SK-N-SH (cell line): ENCODE measurements around the gene EFCAB11. TPM values are rescaled to one million over a fixed set of nuclear protein-coding genes. Genes with fewer than 3 reads are reported as not detected.
A peak's percentile ranks its signal among the peaks of the same experiment; 100 is the strongest.

Source experiments
- CTCF ChIA-PET: fragments of 300-600, 350-600 bp; formaldehyde crosslinking; extraction: SDS; loops from one replicate; lab custom pipeline; 2021; lab: Yijun Ruan, JAX
- POLR2A ChIA-PET: fragments of 350-600 bp; sonication (Branson Sonifier 250); formaldehyde crosslinking; extraction: SDS; loops from one replicate; lab custom pipeline; 2020; ENCODE audit warnings: antibody characterized with exemption, inconsistent platforms; lab: Yijun Ruan, JAX
- DNase-seq: peaks from one replicate; pipeline ENCODE4 v3.0.0; 2012
- H2AFZ ChIP-seq: fragments of 200-600 bp; sonication (generic); 2 replicates; pipeline ENCODE4 v1.8.1; 2016; ENCODE audit warnings: antibody characterized with exemption, mild to moderate bottlenecking, low read depth
- H3F3A ChIP-seq: fragments of 200-600 bp; sonication (generic); replicated peaks from 2 replicates; pipeline ENCODE3; 2016; ENCODE audit warnings: antibody characterized with exemption, mild to moderate bottlenecking; ENCODE audit not compliant: insufficient read depth
- H3K27ac ChIP-seq, 2 experiments: fragments of 200-500 bp in 1 of 2; fragments of 200-600 bp in 1 of 2; sonication (Bioruptor generic) in 1 of 2; sonication (generic), shearing (Covaris generic) in 1 of 2; 2 replicates each; pipeline versions ENCODE4 v1.5.1 to v1.6.1; 2014 to 2016; ENCODE audit warnings: low read depth in 2 of 2, inconsistent platforms in 1 of 2, low read length in 1 of 2, mild to moderate bottlenecking in 1 of 2, mixed read lengths in 1 of 2
- H3K27me3 ChIP-seq: fragments of 200-600 bp; sonication (generic), shearing (Covaris generic); 2 replicates; pipeline ENCODE4 v1.6.1; 2016; ENCODE audit warnings: mixed run types; ENCODE audit not compliant: insufficient read depth
- H3K36me3 ChIP-seq, 2 experiments: fragments of 200-500 bp in 1 of 2; fragments of 200-600 bp in 1 of 2; sonication (Bioruptor generic) in 1 of 2; sonication (generic) in 1 of 2; replicated peaks in 1 of 2; 2 replicates each; pipeline versions ENCODE3 to v1.5.1; 2014 to 2016; ENCODE audit warnings: low read length in 1 of 2, mild to moderate bottlenecking in 1 of 2; ENCODE audit not compliant: insufficient read depth in 2 of 2, control insufficient read depth in 1 of 2
- H3K4me1 ChIP-seq, 2 experiments: fragments of 200-500 bp in 1 of 2; fragments of 200-600 bp in 1 of 2; sonication (Bioruptor generic) in 1 of 2; sonication (generic), shearing (Covaris generic) in 1 of 2; 2 replicates each; pipeline versions ENCODE4 v1.5.1 to v1.6.1; 2014 to 2016; ENCODE audit warnings: low read depth in 1 of 2, low read length in 1 of 2, mixed run types in 1 of 2; ENCODE audit not compliant: insufficient read depth in 2 of 2, control insufficient read depth in 1 of 2
- H3K4me2 ChIP-seq: fragments of 200-600 bp; sonication (generic), shearing (Covaris generic); 2 replicates; pipeline ENCODE4 v1.6.1; 2017; ENCODE audit warnings: mixed run types
- H3K4me3 ChIP-seq, 2 experiments: fragments of 200-500 bp in 1 of 2; fragments of 200-600 bp in 1 of 2; sonication (Bioruptor generic) in 1 of 2; sonication (generic), shearing (Covaris generic) in 1 of 2; 2 replicates each; pipeline versions ENCODE4 v1.5.1 to v1.8.1; 2014 to 2016; ENCODE audit warnings: low read depth in 2 of 2, inconsistent platforms in 1 of 2, low read length in 1 of 2, mild to moderate bottlenecking in 1 of 2, mixed read lengths in 1 of 2, moderate library complexity in 1 of 2
- H3K79me2 ChIP-seq: fragments of 200-600 bp; sonication (generic); 2 replicates; pipeline ENCODE4 v1.8.1; 2017; ENCODE audit warnings: mild to moderate bottlenecking; ENCODE audit not compliant: insufficient read depth
- H3K9ac ChIP-seq: fragments of 200-600 bp; sonication (generic); 2 replicates; pipeline ENCODE4 v1.6.1; 2017; ENCODE audit warnings: mixed run types
- H3K9me2 ChIP-seq: fragments of 200-600 bp; sonication (generic); 2 replicates; pipeline ENCODE4 v1.6.1; 2017; ENCODE audit warnings: mixed run types
- H3K9me3 ChIP-seq: fragments of 200-600 bp; sonication (generic); 2 replicates; pipeline ENCODE4 v1.6.1; 2017; ENCODE audit warnings: mixed run types, mild to moderate bottlenecking, moderate library complexity
- H4K20me1 ChIP-seq: fragments of 200-600 bp; sonication (generic); 2 replicates; pipeline ENCODE4 v1.6.1; 2017; ENCODE audit warnings: mild to moderate bottlenecking, mixed run types; ENCODE audit not compliant: insufficient read depth
- CHD2 ChIP-seq: fragments of 150-350 bp; IDR thresholded peaks from 2 replicates; pipeline ENCODE4 v1.6.1; 2018; ENCODE audit warnings: low read length; ENCODE audit not compliant: partially characterized antibody
- CTCF ChIP-seq: fragments of 200-600 bp; sonication (generic); IDR thresholded peaks from 2 replicates; pipeline ENCODE4 v1.6.1; 2017; ENCODE audit warnings: antibody characterized with exemption, mild to moderate bottlenecking, moderate library complexity
- ELF1 ChIP-seq: IDR thresholded peaks from 2 replicates; pipeline ENCODE4 v1.4.0; 2012
- EP300 ChIP-seq, 2 experiments: IDR thresholded peaks; 2 replicates each; pipeline versions ENCODE4 v1.4.0 to v1.6.1; 2012; ENCODE audit warnings: borderline replicate concordance in 1 of 2, low read depth in 1 of 2, low read length in 1 of 2
- EZH2phosphoT487 ChIP-seq: fragments of 200-600 bp; sonication (generic); IDR thresholded peaks from 2 replicates; pipeline ENCODE4 v1.6.1; 2017; ENCODE audit warnings: low read depth, mixed run types, mild to moderate bottlenecking, antibody characterized with exemption, moderate library complexity, borderline replicate concordance
- FOXM1 ChIP-seq: IDR thresholded peaks from 2 replicates; pipeline ENCODE4 v1.4.0; 2012; ENCODE audit warnings: low read depth, mild to moderate bottlenecking
- GABPA ChIP-seq: IDR thresholded peaks from 2 replicates; pipeline ENCODE4 v1.4.0; 2012; ENCODE audit warnings: low read depth, mild to moderate bottlenecking
- JUND ChIP-seq: IDR thresholded peaks from 2 replicates; pipeline ENCODE4 v1.4.0; 2012
- MXI1 ChIP-seq: IDR thresholded peaks from 2 replicates; pipeline ENCODE4 v1.6.1; 2012; ENCODE audit warnings: mild to moderate bottlenecking, low read depth, low read length, improper control_type of control experiment
- PBX3 ChIP-seq: IDR thresholded peaks from 2 replicates; pipeline ENCODE4; 2012
- POLR2AphosphoS5 ChIP-seq: IDR thresholded peaks from 2 replicates; pipeline ENCODE4 v1.6.1; 2012; ENCODE audit warnings: low read depth, low read length
- RFX5 ChIP-seq: IDR thresholded peaks from 2 replicates; pipeline ENCODE4 v1.6.1; 2012; ENCODE audit warnings: mild to moderate bottlenecking, improper control_type of control experiment, low read length
- SIN3A ChIP-seq: IDR thresholded peaks from 2 replicates; pipeline ENCODE4 v1.6.1; 2012; ENCODE audit warnings: low read depth, mild to moderate bottlenecking, low read length, moderate library complexity, borderline replicate concordance
- TAF1 ChIP-seq: IDR thresholded peaks from 2 replicates; pipeline ENCODE4 v1.6.1; 2012; ENCODE audit warnings: low read depth, mild to moderate bottlenecking, low read length, moderate library complexity, borderline replicate concordance
- TCF12 ChIP-seq: IDR thresholded peaks from 2 replicates; pipeline ENCODE4 v1.4.0; 2012
- TEAD4 ChIP-seq: IDR thresholded peaks from 2 replicates; pipeline ENCODE4 v1.4.0; 2012; ENCODE audit warnings: mild to moderate bottlenecking, borderline replicate concordance; ENCODE audit not compliant: insufficient read depth
- WGBS: methylation state at CpG from one replicate; pipeline ENCODE4 v1.1.6; 2017; ENCODE audit warnings: low lambda C conversion rate; 5-methylcytosine and 5-hydroxymethylcytosine counted together
- polyA plus RNA-seq, 3 experiments: library from polyadenylated mRNA; depleted of rRNA; stranded (reverse); fragments of >200 nt; gene quantifications; 2 replicates each; pipeline ENCODE4 v1.2.3, GENCODE V29; 2012
- TF ChIP-seq, protein P1 (sequence below): fragments of 150-350 bp; IDR thresholded peaks from 2 replicates; pipeline ENCODE4 v1.6.1; 2016; ENCODE audit warnings: mild to moderate bottlenecking, low read depth, low read length

EFCAB11 gene
- 2.9 and 3.9 TPM in 2 replicates for polyA plus RNA-seq (2012; rRNA removed)
- polyA plus RNA-seq (2012; cell fraction: cytosol; rRNA removed) = 5.4 and 8.0 TPM in 2 replicates
- polyA plus RNA-seq (2012; cell fraction: nucleus; rRNA removed) = 1.4 and 2.8 TPM in 2 replicates

DNA sequence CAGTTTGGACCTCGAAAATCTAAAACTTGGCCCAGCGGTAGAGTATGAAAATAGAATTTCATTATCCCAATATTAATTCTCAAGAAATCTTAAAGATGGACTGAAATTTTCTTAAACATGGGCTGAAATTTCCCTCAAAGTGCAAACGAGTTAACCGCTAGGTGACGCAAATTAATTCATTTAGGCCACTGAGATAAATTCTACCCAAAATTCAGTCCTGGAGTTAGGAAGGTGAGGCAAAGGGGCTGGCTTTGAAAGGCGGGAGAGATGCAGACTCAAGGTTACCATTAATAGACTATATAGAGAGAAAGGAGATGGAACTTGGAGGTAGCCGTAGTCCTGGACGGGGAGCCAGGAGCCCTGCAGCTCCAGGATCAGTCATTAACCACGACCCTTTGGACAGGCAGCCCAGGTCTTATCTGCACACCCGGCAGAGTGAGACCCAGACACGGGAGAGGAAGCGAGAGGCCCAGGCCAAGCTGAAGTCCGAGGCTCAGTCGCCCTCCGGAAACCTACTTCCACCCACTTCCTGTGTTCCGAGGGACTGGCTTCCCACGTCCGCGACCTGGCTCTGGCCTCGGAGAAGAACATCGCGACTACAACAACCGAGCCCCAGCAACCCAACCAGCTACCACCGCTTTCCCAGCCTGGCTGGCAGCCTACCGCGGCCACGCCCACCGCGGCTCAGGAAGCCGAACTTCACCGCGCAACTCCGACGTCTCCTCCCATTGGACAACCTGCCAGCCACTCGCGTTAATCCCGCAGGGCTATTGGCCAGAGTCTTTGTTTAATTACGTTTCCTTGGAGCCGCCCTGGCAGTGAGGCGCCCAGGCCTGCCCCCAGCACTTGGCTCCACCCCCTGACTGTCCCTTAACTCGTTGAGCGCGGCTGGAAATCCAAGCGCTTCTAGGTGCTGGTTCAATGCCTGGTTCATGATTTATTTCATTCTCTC lies at the start of gene EFCAB11:
Gene EFCAB11 (minus strand): TSS at position 661 of the 952 bp plus-strand sequence. CDS start 70 bp downstream, at position 591.
- TF ChIP-seq POLR2AphosphoS5 (peak; percentile 85), EZH2phosphoT487 (no peak), ELF1 (peak; percentile 49), SIN3A (peak; percentile 90; the same call in 1 of the 2 replicates), FOXM1 (no peak; the same call in 1 of the 2 replicates), PBX3 (peak; percentile 99), RFX5 (0 out of 2 replicates have a peak, but pooled peaks have one; percentile 67), EP300 (IDR thresholded peaks at IDR 0.05; ENCODE audit: borderline replicate concordance in 1 of 2, low read depth in 1 of 2, low read length in 1 of 2) (no peak), CHD2 (peak; percentile 67), TCF12 (no peak), TEAD4 (no peak), JUND (no peak), TAF1 (peak; percentile 82; the same call in 1 of the 2 replicates), CTCF (peak; percentile 47), GABPA (peak; percentile 68; the same call in 1 of the 2 replicates), MXI1 (peak; percentile 91)
- TF ChIP-seq, protein P1, sequence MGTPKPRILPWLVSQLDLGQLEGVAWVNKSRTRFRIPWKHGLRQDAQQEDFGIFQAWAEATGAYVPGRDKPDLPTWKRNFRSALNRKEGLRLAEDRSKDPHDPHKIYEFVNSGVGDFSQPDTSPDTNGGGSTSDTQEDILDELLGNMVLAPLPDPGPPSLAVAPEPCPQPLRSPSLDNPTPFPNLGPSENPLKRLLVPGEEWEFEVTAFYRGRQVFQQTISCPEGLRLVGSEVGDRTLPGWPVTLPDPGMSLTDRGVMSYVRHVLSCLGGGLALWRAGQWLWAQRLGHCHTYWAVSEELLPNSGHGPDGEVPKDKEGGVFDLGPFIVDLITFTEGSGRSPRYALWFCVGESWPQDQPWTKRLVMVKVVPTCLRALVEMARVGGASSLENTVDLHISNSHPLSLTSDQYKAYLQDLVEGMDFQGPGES = peak; percentile 64
- Histone ChIP-seq H3K36me3 (peaks cover 18 to 29% of the 10 kb centered on the region in 2 experiments), H3K9me2 (no peaks in the 10 kb centered on the region), H3K4me2 (peak within 1 kb of the TSS; percentile 90), H2AFZ (peak within 1 kb of the TSS; percentile 93), H3F3A (peaks cover 24% of the 10 kb centered on the region), H3K9me3 (no peaks in the 10 kb centered on the region), H3K4me3 (peak within 1 kb of the TSS; percentile 76 to 89), H4K20me1 (peaks cover 3% of the 10 kb centered on the region; the same call in 1 of the 2 replicates), H3K79me2 (peaks cover 42% of the 10 kb centered on the region; the same call in 1 of the 2 replicates), H3K27ac (peak within 1 kb of the TSS; percentile 85 to 94), H3K4me1 (peaks cover 10 to 11% of the 10 kb centered on the region in 2 experiments; a peak in 3 of 4 replicates), H3K27me3 (no peaks in the 10 kb centered on the region), H3K9ac (peak within 1 kb of the TSS; percentile 92)
- ChIA-PET POLR2A (interaction anchor here (1.2 kb wide), 1 partner anchor 913 kb away, joined by 3 read pairs; no protein-coding TSS in a partner anchor), CTCF (interaction anchor here (0.9 to 12.3 kb wide), 6 partner anchors 11 to 279 kb away, joined by 3 to 112 read pairs (median 3); no protein-coding TSS in a partner anchor)
- DNase-seq = peak; percentile 92
- 11% methylated on average over 25 of the region's 44 CpGs for WGBS
